ENCODE results near the gene CACNA2D3. TPM values are rescaled to one million over a fixed set of nuclear protein-coding genes. Genes with fewer than 3 reads are reported as not detected.

The CACNA2D3 gene
- total and polyA plus RNA-seq, 2 donors from 2014 or later = 5.7 to 11.2 TPM

- Histone ChIP-seq H3K9ac (ENCODE audit: low read length in 3 of 3) (no peak overlapping the region), H3K36me3 (ENCODE audit: control insufficient read depth in 2 of 3, insufficient read depth in 3 of 3, low read length in 3 of 3) (no peaks in the 10 kb centered on the region), H3K4me3 (ENCODE audit: low read length in 3 of 3) (no peak overlapping the region), H3K27ac (ENCODE audit: low read depth in 2 of 2, low read length in 2 of 2) (no peak overlapping the region), H3K4me1 (ENCODE audit: control insufficient read depth in 2 of 3, insufficient read depth in 2 of 3, low read depth in 1 of 3, low read length in 3 of 3) (no peaks in the 10 kb centered on the region), H3K27me3 (ENCODE audit: control insufficient read depth, insufficient read depth, low read length) (no peaks in the 10 kb centered on the region), H3K9me3 (ENCODE audit: control insufficient read depth in 2 of 3, insufficient read depth in 1 of 3, low read length in 3 of 3) (no peaks in the 10 kb centered on the region)
- TF ChIP-seq CTCF (IDR thresholded peaks at IDR 0.05; ENCODE audit: borderline replicate concordance, extremely low read depth, insufficient read depth) = no peak
- intact Hi-C loops (cut with DNase I) = no loop called here
- DNase-seq = peak in 1 of 5 donors; percentile 6
- no peak for FAIRE-seq
These were observed 421.1 kb downstream of the CACNA2D3 start for GRCh38 chr3:54543446-54543845.

- H3K4me1 ChIP-seq (ENCODE audit: control insufficient read depth in 2 of 3, insufficient read depth in 2 of 3, low read depth in 1 of 3, low read length in 3 of 3) = no peaks in the 10 kb centered on the region
- no peak overlapping the region for H3K4me3 ChIP-seq (ENCODE audit: low read length in 3 of 3)
- no peaks in the 10 kb centered on the region for H3K27me3 ChIP-seq (ENCODE audit: control insufficient read depth, insufficient read depth, low read length)
- no peak for TF ChIP-seq CTCF (IDR thresholded peaks at IDR 0.05; ENCODE audit: borderline replicate concordance, extremely low read depth, insufficient read depth)
- no peak for DNase-seq
- no peaks in the 10 kb centered on the region for H3K36me3 ChIP-seq (ENCODE audit: control insufficient read depth in 2 of 3, insufficient read depth in 3 of 3, low read length in 3 of 3)
- intact Hi-C loops (cut with DNase I) = no loop called here
- H3K9ac ChIP-seq (ENCODE audit: low read length in 3 of 3) = no peak overlapping the region
- H3K9me3 ChIP-seq (ENCODE audit: control insufficient read depth in 2 of 3, insufficient read depth in 1 of 3, low read length in 3 of 3) = no peaks in the 10 kb centered on the region
- no peak overlapping the region for H3K27ac ChIP-seq (ENCODE audit: low read depth in 2 of 2, low read length in 2 of 2)
- no peak for FAIRE-seq
These were observed 424.7 kb downstream of the CACNA2D3 start for GRCh38 chr3:54547051-54547450.

GRCh38 chr3:54547846-54548245 is 425.5 kb downstream of the CACNA2D3 start:
- Histone ChIP-seq H3K9ac (ENCODE audit: low read length in 3 of 3) (no peak overlapping the region), H3K4me1 (ENCODE audit: control insufficient read depth in 2 of 3, insufficient read depth in 2 of 3, low read depth in 1 of 3, low read length in 3 of 3) (no peaks in the 10 kb centered on the region), H3K9me3 (ENCODE audit: control insufficient read depth in 2 of 3, insufficient read depth in 1 of 3, low read length in 3 of 3) (no peaks in the 10 kb centered on the region), H3K27me3 (ENCODE audit: control insufficient read depth, insufficient read depth, low read length) (no peaks in the 10 kb centered on the region), H3K4me3 (ENCODE audit: low read length in 3 of 3) (no peak overlapping the region), H3K27ac (ENCODE audit: low read depth in 2 of 2, low read length in 2 of 2) (no peak overlapping the region), H3K36me3 (ENCODE audit: control insufficient read depth in 2 of 3, insufficient read depth in 3 of 3, low read length in 3 of 3) (no peaks in the 10 kb centered on the region)
- FAIRE-seq (no peak), DNase-seq (no peak)
- intact Hi-C loops (cut with DNase I) = no loop called here
- no peak for TF ChIP-seq CTCF (IDR thresholded peaks at IDR 0.05; ENCODE audit: borderline replicate concordance, extremely low read depth, insufficient read depth)

- Histone ChIP-seq H3K9ac (ENCODE audit: low read length in 3 of 3) (no peak overlapping the region), H3K27ac (ENCODE audit: low read depth in 2 of 2, low read length in 2 of 2) (no peak overlapping the region), H3K27me3 (ENCODE audit: control insufficient read depth, insufficient read depth, low read length) (no peaks in the 10 kb centered on the region), H3K9me3 (ENCODE audit: control insufficient read depth in 2 of 3, insufficient read depth in 1 of 3, low read length in 3 of 3) (no peaks in the 10 kb centered on the region), H3K4me3 (ENCODE audit: low read length in 3 of 3) (no peak overlapping the region), H3K36me3 (ENCODE audit: control insufficient read depth in 2 of 3, insufficient read depth in 3 of 3, low read length in 3 of 3) (no peaks in the 10 kb centered on the region), H3K4me1 (ENCODE audit: control insufficient read depth in 2 of 3, insufficient read depth in 2 of 3, low read depth in 1 of 3, low read length in 3 of 3) (no peaks in the 10 kb centered on the region)
- intact Hi-C loops (cut with DNase I) = no loop called here
- no peak for DNase-seq
- no peak for FAIRE-seq
- TF ChIP-seq CTCF (IDR thresholded peaks at IDR 0.05; ENCODE audit: borderline replicate concordance, extremely low read depth, insufficient read depth) = no peak
These were observed 427.4 kb downstream of the CACNA2D3 start for GRCh38 chr3:54549607-54550220.

All from kidney (tissue), 14 donors.